HG02840 (cell line): ENCODE measurements around the gene MUTYH.
"Not testable (repeated sequence)": the region's sequence is repeated elsewhere in the genome, so short reads cannot be mapped to it uniquely, and the experiment has no call there.

ENCODE experiments used
- ATAC-seq: cut with Tn5 transposase; IDR thresholded peaks from one replicate; pipeline ENCODE4 v1.9.1; 2021; ENCODE audit warnings: mild to moderate bottlenecking, moderate library complexity, moderate number of reproducible peaks; ENCODE audit not compliant: unreplicated experiment, low FRiP score

MUTYH gene

DNA sequence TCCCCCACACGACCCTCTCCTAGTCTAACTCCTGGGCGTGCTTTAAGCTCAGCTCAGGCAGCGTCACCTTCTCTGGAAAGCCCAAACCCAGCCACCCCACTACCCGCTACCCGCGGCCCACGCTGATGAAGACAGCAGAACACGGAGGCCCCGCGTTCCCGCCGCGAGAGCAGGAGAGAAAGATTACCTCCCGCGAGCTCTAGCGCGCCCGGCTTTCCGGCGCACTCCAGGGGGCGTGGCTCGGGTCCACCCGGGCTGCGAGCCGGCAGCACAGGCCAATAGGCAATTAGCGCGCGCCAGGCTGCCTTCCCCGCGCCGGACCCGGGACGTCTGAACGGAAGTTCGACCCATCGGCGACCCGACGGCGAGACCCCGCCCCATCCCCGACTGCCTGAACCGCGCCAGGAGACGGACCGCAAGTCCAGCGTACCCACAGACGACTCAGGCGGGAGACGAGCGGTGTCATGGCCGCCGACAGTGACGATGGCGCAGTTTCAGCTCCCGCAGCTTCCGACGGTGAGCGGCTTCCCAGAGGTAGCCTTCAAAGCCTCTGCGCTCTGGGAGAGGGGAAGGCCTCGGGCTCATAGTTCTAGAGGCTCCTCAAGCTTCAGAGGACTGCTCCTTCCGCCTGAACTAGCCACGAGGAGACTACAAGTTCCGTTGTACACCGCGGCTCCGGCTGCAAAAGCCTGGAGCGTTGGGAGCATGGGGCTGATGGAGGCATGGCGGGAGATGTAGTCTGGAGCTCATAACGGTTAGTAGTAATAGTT is at the start of gene MUTYH, which contains the start of gene TOE1:
MUTYH (minus strand) TSS at position 652 of the 770 bp plus-strand sequence. CDS start 5,935 bp downstream, outside the sequence.
TOE1 (plus strand) TSS at position 382 of the 770 bp plus-strand sequence; CDS start at position 465, 83 bp downstream.
- ATAC-seq: peak; percentile 77

DNA sequence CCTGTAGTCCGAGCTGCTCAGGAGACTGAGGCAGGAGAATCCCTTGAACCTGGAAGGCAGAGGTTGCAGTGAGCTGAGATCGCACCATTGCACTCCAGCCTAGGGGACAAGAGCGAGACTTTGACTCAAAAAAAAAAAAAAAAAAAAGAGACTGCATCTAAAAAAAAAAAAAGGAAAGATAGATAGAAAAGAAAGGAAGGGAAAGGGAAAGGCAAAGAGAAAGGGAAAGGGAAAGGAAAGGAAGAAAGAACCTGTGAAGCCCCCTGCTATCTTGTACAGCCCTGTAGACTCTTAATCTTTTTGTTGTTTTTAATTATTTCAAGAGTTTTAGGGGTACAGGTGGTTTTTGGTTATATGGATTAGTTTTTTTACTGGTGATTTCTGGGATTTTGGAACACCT is 46.0 kb upstream of the MUTYH start:
- no peak for ATAC-seq

DNA sequence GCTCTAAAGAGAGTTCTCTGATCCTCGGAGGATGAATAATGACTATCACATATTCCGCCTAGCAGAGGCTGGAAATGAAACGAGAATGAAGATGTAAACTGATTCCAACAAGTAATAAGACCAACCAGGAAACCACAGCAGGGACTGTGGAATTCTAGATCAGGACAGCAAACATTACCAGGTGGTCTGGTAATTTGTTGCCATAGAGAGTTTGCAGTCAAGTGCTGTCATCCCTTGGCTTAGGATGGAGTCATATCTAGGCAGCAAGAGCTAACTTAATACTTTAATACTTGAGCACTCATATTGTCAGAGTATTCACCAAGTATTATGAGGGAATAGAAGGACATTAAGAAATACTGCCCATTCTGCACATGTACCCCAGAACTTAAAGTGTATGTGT is 45.1 kb upstream of the MUTYH start:
- no peak for ATAC-seq

DNA sequence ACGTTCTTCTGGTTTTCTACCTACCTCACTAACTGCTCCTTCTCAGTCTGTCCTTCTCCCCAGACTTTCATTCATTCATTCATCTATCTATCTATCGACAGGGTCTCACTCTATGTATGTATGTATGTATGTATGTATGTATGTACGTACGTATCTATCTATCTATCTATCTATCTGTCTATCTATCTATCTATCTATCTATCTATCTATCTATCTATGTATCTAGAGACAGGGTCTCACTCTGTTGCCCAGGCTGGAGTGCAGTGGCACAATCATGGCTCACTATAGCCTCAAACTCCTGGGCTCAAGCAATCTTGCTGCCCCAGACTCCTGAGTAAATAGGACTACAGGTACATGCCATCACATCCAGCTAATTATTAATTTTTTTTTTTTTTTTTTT is 44.0 kb upstream of the MUTYH start:
- ATAC-seq: not testable (repeated sequence)

DNA sequence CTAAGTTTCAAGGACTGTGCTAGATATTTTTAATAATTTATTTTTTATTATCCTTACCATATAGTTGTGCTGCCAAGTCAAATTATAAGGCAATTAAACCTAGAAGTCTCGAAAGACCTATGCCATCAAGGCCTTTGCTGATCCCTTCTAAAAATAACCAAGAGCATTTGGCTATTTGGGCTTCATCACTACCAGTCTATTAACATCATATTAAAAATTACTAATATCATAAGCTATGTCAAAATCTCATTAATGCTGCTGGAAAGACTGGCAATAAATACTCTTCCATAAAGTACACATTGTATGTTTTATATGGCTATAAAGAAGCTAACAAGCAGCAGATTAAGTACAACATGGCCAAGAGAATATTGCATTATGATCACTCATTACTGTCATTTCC is 43.0 kb upstream of the MUTYH start:
- ATAC-seq: no peak

DNA sequence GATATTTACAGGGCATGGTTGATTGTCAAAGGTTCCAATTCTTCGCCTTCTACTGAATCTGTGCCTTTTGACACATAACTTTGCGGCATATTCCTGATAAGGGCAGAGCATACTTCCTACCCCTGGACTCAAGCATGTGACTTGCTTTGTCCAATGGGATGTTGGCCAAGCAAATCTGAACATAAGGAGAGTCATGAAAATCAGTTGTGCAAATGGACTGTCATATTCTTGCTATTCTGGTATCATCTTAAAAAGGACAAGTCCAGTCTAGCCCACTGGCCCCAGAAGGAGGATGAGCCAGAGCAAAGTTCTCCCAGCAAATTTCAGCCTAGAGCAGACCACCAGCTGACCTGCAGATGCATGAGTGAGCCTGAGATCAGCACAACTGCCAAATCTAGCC is 41.0 kb upstream of the MUTYH start:
- no peak for ATAC-seq

DNA sequence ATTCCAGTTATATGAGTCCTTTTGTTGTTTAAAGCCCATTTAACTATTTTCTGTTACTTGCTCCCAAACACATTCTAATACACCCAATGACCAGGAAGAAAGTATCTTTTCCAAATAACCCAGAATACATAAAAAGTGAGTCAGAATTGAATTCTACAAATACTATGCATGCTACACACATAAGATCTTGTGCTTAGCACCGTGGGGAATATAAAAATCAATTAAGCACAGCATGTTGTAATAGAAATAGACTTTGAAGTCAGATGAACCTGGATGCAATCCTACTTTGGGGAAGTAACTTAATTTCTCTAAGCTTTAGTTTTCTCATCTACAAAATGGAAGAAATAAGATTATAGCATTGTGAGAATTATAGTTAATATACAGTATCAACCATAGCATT is 40.5 kb upstream of the MUTYH start:
- no peak for ATAC-seq

DNA sequence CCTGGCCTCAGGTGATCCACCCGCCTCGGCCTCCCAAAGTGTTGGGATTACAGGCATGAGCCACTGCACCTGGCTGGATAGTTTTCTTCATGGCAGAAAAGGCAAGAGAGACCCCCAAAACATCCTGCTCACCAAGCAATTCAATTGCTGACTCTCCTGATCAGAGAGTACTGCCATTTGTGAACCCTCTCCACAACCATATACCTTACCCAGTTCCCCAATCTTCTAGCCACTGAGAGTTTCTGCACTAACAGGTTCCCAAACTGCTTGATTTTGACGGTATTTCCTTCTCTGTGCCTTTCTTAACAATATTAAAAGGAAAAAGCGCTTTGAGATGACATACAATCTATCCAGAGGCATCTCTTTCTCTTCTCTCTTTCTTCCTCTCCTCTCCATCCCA is 39.9 kb upstream of the MUTYH start:
- ATAC-seq: no peak

DNA sequence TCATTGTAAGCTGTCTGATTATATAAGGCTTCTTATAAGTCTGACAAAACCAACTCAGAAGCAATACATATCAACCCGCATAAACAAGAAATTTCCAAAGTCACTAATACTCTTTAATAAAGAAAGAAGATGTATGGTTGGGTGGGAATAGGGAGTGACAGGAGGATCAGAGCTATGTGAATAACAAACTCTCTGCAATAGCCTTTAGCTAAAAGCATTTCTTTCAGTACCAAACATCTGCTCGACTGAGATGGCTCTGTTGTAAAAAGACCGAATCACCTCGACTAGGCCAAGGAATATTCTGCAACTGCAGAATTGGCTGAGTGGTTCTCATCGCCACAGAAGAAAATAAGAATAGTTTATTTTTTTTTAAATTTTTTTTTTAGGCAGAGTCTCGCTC is 39.3 kb upstream of the MUTYH start:
- ATAC-seq: no peak

DNA sequence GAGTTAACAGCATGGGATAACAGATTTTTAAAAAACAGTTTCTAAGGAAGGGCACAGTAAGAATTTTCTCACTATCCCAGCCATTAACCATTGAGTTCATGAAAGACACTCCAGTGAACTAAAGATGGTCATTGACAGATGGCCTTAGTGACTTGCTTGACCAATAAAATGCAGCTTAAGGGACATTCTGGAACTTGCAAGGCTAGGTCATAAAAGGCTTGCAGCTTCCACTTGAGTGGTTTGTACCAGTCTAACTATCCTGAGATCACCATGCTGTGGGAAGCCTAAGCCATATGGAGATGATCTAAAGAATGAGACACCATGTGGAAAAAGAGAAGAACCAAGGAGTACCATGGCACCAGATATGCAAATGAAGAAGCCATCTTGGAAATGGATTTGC is 37.9 kb upstream of the MUTYH start:
- no peak for ATAC-seq

DNA sequence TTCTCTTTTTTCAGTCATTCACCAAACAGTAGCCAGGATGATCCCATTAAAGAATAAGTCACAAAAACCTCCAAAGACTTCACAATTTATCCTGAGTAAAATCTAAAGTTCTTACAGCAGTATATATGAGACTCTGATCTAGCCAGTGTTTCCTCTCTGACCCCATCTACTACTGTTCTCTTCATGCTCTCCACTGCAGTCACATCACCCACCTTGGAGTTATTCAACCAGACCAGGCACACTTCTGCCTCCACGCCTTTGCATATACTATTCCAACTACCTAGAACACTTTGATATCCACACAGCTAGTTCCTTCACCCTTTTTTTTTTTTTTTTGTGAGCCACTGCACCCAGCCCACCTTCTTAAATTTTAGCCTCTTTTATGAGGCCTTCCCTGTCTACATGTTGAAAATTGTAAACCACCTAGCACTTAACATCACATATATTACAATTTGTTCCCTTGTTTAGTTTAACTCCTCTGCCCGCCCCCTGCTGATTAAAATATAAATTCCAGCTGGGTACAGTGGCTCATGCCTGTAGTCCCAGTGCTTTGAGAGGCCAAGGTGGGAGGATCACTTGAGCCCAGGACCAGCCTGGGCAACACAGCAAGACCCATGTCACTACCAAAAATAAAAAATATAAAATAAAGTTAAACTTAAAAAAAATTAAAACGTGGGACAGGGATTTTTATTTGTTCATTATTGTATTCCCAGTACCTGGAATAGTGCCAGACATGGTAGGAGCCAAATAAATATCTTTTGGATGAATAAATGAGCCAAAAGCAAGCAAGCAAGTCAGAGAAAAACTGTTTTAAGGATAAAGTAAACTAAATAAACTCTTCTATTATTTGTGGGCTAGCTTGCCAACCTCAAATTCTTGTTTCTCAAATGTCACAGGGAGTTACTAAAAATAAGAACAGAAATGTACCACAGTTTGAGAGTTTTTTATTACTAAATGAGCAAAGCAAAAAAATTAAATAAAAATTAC is 35.2 kb upstream of the MUTYH start:
- ATAC-seq: no peak

DNA sequence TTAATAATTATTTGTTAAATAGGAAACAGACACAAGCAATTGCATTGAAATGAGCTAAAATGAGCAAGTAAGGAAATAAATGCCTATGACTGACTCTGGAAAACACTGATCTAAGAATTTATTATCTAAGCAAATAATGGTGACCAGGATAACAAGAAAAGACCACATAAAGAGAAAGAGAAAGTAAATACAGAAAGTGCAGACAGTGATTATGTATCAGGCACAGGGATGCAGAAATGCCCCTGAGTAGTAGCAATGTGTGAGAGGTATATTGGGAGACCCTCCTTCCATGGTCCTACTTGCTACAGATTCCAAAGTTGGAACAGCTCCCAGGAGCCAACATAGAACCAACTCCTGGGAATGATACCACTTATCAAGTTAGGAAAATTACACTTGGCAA is 33.3 kb upstream of the MUTYH start:
- no peak for ATAC-seq

DNA sequence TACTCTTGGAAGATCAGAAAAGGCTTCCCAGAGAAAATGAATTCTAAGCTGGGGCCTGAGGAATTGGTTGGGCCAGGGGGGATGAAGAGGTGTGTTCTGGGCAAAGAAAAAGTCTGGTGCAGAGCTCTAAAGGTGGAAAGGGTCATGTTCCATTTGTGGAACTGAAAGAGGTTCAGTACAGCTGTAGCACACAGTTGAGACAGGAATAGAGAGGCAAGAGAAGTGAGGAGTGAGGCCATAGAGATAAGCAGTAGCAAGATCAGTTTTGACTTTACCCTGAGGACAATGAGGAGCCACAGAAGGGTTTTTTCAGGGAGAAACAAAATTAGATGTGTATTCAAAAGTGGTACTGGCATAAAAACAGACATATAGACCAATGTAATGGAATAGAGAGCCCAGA is 30.3 kb upstream of the MUTYH start:
- no peak for ATAC-seq

DNA sequence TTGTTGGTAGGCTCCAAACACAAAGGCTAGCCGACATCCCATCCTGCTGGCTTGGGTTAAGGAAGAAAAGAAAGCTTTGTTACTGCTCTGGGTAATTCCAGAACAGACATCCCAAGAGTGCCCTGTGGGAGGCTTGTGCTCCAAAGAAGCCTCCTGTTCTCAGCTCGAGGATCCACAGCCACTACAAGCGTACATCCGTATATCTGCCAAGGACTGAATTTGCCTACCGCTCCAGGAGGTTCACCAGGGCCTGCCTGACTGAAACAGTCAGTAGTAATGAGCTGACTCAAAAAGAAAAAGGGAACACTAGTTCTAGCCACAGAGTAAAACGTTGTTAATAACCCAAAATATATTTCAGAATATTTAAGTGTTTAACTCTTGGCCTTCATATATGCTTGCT is 24.8 kb upstream of the MUTYH start:
- ATAC-seq: peak; percentile 69

DNA sequence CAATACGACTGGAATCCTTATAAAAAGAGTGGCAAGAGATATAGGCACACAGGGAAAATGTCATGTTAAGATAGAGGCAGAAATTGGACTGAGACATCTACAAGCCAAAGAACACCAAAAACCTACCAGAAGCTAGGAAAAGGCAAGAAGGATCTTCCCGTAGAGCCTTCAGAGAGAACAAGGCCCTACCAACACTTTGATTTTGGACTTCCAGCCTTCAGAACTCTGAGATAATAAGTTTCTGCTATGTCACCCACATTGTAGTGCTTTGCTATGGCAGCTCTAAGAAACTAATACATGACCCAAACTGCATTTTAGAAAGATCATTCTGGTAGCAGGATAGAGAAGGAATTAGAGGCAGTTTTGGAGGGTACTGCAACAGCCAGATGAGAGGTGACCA is 24.1 kb upstream of the MUTYH start:
- ATAC-seq: no peak

DNA sequence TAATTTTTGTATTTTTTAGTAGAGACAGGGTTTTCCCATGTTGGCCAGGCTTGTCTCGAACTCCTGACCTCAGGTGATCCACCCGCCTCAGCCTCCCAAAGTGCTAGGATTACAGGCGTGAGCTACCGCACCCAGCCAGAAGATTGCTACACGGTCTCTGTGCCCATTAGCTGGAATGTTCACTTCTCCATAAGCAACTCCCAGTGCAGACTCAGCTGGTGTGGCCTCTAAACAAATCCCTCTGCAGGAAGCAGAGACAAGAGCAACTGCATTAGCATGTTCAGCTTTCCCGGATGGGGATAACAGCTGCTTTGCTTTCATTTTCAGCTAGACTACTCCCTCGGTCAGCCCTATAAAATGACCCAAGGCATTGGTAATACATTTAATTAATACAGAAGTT is 20.7 kb upstream of the MUTYH start:
- ATAC-seq: not testable (repeated sequence)

DNA sequence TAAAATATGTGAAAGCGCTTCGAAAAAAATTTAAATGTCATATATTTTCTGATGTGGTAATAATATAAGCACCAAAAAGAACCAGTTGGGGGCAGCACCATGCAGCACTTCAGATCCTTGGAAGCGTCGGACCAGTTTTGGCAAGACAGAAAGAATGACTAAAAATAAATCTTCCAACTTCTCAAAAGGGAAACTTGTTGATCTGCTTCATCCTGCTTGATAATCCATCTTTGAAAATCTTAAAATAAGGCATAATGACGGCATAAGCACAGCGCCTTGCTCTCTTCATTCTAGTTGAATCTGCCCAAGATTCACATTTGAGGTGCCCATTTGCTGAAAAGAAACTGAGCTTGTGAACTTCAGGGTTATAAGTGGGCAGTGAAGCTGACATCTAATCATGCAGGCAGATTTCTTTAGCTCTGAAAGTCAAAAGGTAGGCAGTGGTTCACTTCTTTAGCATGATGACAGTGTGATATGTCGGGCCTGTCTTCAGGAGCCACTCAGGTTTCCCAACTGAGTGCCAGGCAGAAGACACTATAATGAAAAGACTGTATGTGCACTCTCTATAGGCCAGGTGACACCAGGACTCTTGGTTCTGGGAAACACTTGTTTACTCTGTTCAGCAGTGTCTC is 19.8 kb upstream of the MUTYH start:
- ATAC-seq: no peak

DNA sequence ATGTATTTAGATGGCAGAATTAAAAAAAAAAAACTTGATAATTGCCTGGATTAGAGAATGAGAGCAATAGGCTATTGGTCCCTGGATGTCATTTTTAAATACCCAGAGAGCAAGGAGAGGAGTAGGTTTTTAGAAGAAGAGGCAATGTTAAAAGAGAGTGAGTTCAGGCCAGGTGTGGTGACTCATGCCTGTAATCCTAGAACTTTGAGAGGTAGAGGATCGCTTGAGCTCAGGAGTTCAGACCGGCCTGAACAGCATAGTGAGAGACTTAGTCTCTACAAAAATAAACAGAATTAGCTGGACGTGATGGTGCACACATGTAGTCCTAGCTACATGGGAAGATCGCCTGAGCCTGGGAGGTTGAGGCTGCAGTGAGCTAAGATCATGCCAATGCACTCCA is 15.9 kb upstream of the MUTYH start:
- ATAC-seq: no peak

DNA sequence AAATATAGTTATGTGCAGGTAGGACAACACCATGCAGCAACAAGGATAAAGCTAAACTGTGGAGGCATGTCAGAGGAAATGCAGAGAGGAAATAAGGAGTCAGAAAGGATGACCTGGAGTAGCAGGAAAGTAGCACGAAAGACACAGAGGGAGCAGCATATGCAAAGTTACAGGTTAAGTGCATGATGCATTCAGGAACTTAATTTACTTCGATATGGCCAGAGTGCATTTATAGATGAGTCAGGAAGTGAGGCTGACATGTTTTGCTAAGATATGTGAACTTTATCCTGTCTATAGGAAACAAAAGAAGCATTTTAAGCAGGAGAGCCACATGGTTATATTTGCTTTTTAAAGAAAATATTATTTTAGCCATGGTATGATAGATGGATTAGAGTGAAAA is 15.4 kb upstream of the MUTYH start:
- no peak for ATAC-seq

DNA sequence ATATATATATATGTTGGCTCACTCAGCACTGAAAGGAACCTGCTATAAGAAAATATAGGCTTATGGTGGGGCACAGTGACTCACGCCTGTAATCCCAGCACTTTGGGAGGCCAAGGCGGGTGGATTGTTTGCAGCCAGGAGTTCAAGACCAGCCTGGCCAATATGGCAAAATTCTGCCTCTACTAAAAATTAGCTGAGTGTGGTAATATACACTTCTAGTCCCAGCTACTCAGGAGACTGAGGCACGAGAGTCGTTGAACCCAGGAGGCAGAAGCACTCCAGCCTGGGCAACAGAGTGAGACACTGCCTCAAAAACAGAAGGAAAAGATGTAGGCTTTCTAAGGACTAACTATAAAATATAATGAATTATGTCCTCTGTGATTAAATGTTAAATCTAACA is 14.6 kb upstream of the MUTYH start:
- no peak for ATAC-seq

DNA sequence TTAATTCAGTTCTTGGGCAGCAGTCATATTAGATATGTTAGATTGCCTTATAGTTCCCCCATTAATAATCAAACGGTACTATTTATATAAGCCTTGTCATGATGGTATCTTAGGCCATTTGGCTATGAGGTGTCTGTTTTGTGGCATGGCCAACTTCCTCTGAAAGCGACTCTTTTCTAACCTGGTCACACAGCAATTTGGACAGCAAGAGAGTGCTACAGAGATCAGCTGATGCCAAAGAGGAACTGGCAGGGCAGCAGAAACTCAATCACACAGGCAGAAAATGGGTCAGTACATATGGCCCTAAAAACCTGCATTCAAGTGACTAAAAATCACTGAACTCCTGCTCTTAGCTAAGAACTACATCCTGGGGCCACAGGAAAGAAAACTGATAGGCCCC is 13.4 kb upstream of the MUTYH start:
- no peak for ATAC-seq
